Endometrial microvascular endothelial cells (primary cell): ENCODE data around the gene RBM23. TPM values are rescaled to one million over a fixed set of nuclear protein-coding genes. Genes with fewer than 3 reads are reported as not detected.
"Not testable (repeated sequence)": the region's sequence is repeated elsewhere in the genome, so short reads cannot be mapped to it uniquely, and the experiment has no call there.

Experiments used
- in situ Hi-C: cut with HindIII; loops from 2 replicates; pipeline ENCODE4 v1.10.0; 2017; ENCODE audit warnings: low sequenced_read_pairs, low pct_unique_long_range_greater_than_20kb; ENCODE audit errors: inconsistent ontology term
- total RNA-seq: library from RNA; depleted of rRNA; stranded (reverse); fragments of >200 nt; gene quantifications from one replicate; pipeline ENCODE4 v1.2.3, GENCODE V29; 2015; ENCODE audit errors: inconsistent ontology term

RBM23 gene
- total RNA-seq, 1 donor from 2014 or later = 112 TPM

GRCh38 chr14:22922294-22922693, 3.3 kb upstream of the RBM23 start:
- in situ Hi-C loops = no loop called here

- in situ Hi-C loops = no loop called here
Observed at GRCh38 chr14:22920697-22921096, 1.7 kb upstream of the RBM23 start.

DNA sequence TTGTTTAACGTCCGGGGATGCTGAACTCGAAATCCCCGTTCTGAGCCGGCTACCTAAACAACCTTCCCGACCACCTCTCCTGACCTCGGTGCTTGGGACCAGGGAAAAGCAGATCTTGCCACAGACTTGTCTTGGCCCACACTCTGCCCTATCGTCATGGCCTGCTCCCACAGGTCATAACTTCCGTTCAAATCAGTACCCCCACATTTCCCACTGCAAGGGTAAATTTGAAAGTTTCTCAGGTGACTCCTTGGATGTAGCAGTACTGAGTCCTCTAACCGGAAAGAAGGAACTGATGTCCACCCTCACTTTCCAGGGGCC, 612 bp upstream of the RBM23 start:
- in situ Hi-C loops = no loop called here

DNA sequence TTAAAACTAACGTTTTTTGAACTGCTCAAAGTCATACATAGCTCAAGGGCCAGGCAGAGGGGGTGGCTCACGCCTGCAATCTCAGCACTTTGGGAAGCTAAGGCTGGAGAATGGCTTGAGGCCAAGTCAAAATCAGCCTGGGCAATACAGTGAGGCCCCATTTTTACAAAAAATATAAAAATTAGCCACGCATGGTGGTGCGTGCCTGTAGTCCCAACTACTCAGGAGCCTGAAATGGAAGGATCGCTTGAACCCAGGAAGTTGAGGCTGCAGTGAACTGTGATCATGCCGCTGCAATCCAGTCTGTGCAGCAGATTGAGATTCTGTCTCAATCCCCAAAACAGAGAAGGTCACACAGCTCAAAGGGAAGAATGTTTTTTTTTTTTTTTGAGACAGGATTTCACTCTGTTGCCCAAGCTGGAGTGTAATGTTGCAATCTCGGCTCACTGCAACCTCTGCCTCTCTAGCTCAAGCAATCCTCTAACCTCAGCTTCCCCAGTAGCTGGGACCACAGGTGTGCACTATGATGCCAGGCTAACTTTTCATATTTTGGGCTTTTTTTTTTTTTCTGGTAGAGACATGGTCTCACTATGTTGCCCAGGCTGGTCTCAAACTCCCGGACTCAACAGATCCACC, 2.9 kb downstream of the RBM23 start:
- in situ Hi-C loops = no loop called here

- in situ Hi-C loops = not testable (repeated sequence)
Observed at GRCh38 chr14:22914836-22915235, 4.1 kb downstream of the RBM23 start.

- in situ Hi-C loops = no loop called here
Observed at GRCh38 chr14:22910916-22911315, 8.0 kb downstream of the RBM23 start.

DNA sequence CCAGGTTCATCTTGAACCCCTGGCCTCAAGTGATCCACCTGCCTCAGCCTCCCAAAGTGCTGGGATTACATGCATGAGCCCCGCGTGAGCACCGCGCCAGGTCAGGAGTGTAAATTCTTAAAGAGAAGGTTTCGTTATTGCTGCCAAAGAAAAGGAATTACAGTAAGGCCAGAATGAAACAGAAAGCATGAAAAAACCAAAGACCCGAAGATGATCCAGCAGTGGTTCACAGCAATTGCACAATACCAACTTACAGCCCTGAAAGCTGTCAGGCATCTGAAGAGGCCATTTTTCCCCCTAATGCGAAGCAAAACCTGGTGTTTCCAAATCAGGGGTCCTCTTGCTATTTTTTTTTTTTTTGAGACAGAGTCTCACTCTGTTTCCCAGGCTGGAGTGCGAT, 10.3 kb downstream of the RBM23 start:
- in situ Hi-C loops = no loop called here

DNA sequence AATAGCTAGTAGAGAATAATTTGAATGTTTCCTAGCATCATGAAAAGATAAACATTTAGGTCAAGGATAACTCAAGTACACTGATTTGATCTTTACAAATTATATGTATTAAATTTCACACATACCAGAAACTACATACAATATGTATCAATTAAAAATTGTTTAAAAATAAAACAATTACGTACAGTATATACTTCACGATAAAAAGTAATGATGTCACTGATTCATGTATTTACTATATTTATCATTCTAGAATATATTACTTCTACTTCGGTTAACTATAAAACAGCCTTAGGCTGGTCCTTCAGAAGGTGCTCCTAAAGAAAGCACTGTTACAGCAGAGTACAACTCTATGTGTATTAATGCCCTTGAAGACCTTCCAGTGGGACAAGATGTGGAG, 11.5 kb downstream of the RBM23 start:
- in situ Hi-C loops = no loop called here

DNA sequence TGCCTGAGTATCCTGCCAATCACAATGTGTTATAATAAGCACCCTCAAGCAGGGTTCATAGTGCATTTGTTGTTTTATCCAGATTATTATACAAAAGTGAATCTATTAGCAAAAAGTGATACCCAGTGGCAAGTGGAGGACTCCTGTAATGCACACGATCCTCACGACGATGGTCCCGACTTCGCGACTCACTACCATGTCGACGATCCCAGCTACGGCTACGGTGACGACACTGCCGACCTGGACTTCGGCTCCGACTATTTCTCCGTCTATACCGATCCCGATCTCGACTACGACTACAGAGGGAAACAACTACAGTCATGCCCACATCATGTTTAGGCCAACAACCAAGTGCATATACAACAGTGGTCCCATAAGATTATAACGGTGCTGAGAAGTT, 12.9 kb downstream of the RBM23 start:
- in situ Hi-C loops = no loop called here

- in situ Hi-C loops = no loop called here
Observed at GRCh38 chr14:22905627-22906026, 13.3 kb downstream of the RBM23 start.

DNA sequence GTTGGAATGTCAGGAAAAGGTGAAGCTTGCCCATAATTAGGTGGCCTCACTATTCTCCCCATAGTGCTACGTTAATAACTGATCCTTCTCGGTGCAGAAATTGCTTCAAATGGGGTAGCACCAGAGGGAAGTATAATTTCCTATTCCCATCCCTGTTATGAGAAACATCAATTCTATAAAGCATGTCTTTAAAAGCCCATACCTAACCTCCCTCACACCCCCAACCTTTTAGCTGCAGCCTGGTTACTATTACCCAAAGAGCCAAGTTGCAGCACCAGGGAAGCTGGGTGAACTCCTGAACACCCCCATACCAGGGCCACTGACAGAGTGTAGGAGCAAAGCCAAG, 15.2 kb downstream of the RBM23 start:
- in situ Hi-C loops = no loop called here

GRCh38 chr14:22901799-22902198, 17.1 kb downstream of the RBM23 start:
- in situ Hi-C loops = no loop called here

DNA sequence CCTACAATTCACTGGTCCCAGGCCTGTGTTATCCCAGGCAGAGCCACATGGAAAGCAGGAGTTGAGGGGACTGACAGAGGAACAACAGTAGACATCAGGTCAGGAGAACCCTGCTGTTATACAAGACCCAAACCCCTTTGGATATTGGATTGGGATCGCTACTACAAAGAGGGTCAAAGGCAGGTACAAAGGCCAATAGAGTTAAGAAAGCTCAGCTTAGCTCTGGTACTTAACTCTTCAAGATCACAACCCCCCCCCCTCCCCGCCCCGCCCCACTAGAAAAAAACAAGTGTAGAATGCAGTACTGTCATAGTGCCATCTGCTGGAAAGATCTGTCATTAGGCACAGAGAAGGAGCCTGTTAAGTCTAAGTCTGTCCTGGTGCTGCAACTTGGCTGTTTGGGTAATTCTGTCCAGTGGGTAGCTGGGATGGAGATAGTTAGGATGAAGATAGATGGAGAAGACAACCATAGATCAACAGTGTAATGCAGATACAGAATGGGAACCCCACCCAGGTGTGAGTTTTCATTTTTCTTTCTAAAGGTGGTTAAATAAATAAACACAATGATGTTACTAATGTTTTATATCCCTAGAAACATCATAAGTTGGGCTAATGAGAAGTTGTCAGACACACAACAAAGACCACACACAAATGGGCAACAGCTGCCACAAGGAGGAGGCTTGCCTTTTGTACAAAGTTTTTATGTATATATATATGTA, 18.7 kb downstream of the RBM23 start:
- in situ Hi-C loops = no loop called here

DNA sequence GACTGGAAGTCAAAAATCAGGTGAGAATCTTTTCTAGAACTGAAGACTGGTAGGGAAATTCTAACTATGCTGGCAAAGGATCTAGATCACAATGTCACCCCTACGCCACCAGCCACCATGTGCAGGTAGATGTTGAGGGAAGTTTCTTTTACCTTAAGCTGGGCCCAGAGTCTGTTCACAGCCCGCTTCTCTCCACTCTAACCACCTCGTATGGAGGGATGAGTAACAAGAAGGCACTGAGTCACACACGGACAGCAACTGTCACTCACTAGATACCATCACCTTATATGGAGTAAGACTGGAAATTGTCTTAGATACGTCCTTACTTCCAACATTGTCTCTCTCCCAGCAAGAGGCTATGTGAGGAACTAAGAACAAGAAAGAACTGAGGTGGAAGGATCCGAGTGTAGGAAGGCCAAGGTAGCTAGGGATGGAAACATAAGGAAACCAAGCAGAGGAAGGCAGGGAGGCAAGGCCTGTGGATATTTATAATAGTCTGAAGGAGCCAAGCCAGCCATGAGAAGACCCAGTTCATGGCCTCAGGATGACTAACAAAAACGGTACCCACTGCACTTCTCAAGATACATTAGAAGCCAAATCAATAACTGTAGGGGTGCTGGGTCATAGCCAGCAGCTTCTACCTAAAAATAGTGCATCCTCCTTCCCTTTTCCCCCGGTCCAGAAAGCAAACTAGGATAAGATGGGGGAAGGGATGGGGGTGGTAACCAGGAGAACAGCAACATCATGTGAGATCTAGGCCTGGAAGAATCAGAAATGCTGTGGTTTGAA, 20.5 kb downstream of the RBM23 start:
- in situ Hi-C loops = loop anchor here (10.0 kb wide), 1 partner anchor 314 kb away; the partner anchor contains the start of gene DAD1

GRCh38 chr14:22897357-22897756, 21.6 kb downstream of the RBM23 start:
- in situ Hi-C loops = loop anchor here (10.0 kb wide), 1 partner anchor 313 kb away; the partner anchor contains the start of gene DAD1

DNA sequence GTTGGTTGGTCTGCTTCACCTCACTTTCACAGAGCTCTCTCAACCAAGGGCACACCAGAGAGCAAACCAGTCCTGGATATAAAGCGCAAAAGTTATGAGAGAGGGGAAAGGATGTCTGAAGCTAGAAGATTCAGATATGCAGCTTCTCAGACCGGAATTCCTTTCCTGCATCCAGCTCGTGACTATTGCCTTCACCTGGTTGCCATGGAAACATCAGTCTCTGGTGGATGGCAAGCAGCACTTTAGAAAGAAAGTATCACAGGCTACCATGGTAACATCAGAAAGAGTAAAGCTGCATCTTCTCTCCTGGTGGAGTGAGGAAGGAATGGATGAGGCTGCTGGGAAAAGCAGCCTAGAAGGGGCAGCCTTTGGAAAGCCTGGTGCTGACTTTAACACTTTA, 22.2 kb downstream of the RBM23 start:
- in situ Hi-C loops = loop anchor here (10.0 kb wide), 1 partner anchor 312 kb away; the partner anchor contains the start of gene DAD1

DNA sequence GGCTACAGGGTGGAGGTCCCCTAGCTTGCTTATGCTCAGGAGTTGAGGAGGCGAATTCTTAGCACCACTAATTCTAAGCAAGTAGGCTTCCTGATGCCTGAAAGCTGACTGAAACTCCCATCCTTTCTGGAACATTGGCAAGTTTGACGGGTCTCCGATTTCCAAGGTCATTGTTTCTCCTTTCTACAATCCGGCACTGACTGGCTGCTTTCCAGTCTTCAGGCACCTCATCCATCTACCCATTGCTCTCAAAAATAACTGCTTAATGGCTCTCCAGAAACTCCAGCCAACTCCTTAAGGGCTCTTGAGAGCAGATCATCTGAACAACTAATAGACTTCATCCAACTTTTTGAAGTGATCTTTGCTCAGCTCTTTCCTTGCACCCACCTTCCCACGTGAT, 22.6 kb downstream of the RBM23 start:
- in situ Hi-C loops = loop anchor here (10.0 kb wide), 1 partner anchor 312 kb away; the partner anchor contains the start of gene DAD1

DNA sequence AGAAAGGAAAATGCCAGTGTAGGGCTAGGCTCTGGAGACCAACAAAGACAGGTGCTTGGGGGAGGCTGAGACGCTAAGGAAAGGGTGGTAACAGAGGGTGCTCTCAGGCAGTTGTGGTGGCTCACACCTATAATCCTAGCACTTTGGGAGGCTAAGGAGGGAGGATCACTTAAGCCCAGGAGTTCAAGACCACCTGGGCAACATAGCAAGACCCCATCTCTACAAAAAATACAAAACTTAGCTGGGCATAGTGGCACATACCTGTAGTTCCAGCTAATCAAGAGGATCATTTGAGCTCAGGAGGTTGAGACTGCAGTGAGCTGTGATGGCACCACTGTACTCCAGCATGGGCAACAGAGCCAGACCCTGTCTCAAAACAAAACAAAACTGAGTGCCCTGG, 23.5 kb downstream of the RBM23 start:
- in situ Hi-C loops = loop anchor here (10.0 kb wide), 1 partner anchor 311 kb away; the partner anchor contains the start of gene DAD1

- in situ Hi-C loops = loop anchor here (10.0 kb wide), 1 partner anchor 309 kb away; the partner anchor contains the start of gene DAD1
Observed at GRCh38 chr14:22893706-22894105, 25.2 kb downstream of the RBM23 start.

GRCh38 chr14:22892488-22892887, 26.5 kb downstream of the RBM23 start:
- in situ Hi-C loops = loop anchor here (10.0 kb wide), 1 partner anchor 308 kb away; the partner anchor contains the start of gene DAD1
